NCI-H345 treated with DMSO at 0.1 percent for 48 hours (cell line): ENCODE results near the gene HDAC7.

Source experiments
- DNase-seq: peaks from one replicate; lab custom pipeline; 2025; ENCODE audit not compliant: unreplicated experiment; lab: John Stamatoyannopoulos, UW

Gene HDAC7

GRCh38 chr12:47767216-47767724, 52.4 kb downstream of the HDAC7 start:
- peak; percentile 3 for DNase-seq

- no peak for DNase-seq
Observed at GRCh38 chr12:47766502-47767215, 53.0 kb downstream of the HDAC7 start.

- DNase-seq: no peak
Observed at GRCh38 chr12:47763481-47764346, 56.0 kb downstream of the HDAC7 start.

GRCh38 chr12:47762850-47763465, 56.7 kb downstream of the HDAC7 start:
- no peak for DNase-seq

GRCh38 chr12:47758834-47759690, 60.6 kb downstream of the HDAC7 start, which contains the start of gene RAPGEF3:
TSS of gene RAPGEF3 (minus strand) at chr12:47758880. CDS start at chr12:47758556, 324 bp downstream.
- DNase-seq: no peak

- no peak for DNase-seq
Observed at GRCh38 chr12:47758584-47758833, 61.2 kb downstream of the HDAC7 start.

- no peak for DNase-seq
Observed at GRCh38 chr12:47757840-47758583, 61.7 kb downstream of the HDAC7 start.

GRCh38 chr12:47757364-47757839, 62.3 kb downstream of the HDAC7 start:
- DNase-seq: no peak

- no peak for DNase-seq
Observed at GRCh38 chr12:47755655-47756562, 63.8 kb downstream of the HDAC7 start.

GRCh38 chr12:47754881-47755280, 64.8 kb downstream of the HDAC7 start:
- no peak for DNase-seq

- DNase-seq: no peak
Observed at GRCh38 chr12:47754126-47754525, 65.6 kb downstream of the HDAC7 start.

- no peak for DNase-seq
Observed at GRCh38 chr12:47753021-47754001, 66.4 kb downstream of the HDAC7 start.

GRCh38 chr12:47752552-47752951, 67.2 kb downstream of the HDAC7 start:
- DNase-seq: no peak

GRCh38 chr12:47752121-47752520, 67.6 kb downstream of the HDAC7 start:
- DNase-seq: no peak

GRCh38 chr12:47751561-47751960, 68.1 kb downstream of the HDAC7 start:
- DNase-seq: no peak

GRCh38 chr12:47750916-47751470, 68.7 kb downstream of the HDAC7 start:
- DNase-seq: no peak

- DNase-seq: no peak
Observed at GRCh38 chr12:47750229-47750798, 69.4 kb downstream of the HDAC7 start.
